SK-N-SH (cell line): ENCODE data around the gene TMEM38A. TPM values are rescaled to one million over a fixed set of nuclear protein-coding genes. Genes with fewer than 3 reads are reported as not detected.

Experiments used
- CTCF ChIA-PET: fragments of 300-600, 350-600 bp; formaldehyde crosslinking; extraction: SDS; loops from one replicate; lab custom pipeline; 2021; lab: Yijun Ruan, JAX
- POLR2A ChIA-PET: fragments of 350-600 bp; sonication (Branson Sonifier 250); formaldehyde crosslinking; extraction: SDS; loops from one replicate; lab custom pipeline; 2020; ENCODE audit warnings: antibody characterized with exemption, inconsistent platforms; lab: Yijun Ruan, JAX
- DNase-seq: peaks from one replicate; pipeline ENCODE4 v3.0.0; 2012
- H2AFZ ChIP-seq: fragments of 200-600 bp; sonication (generic); 2 replicates; pipeline ENCODE4 v1.8.1; 2016; ENCODE audit warnings: antibody characterized with exemption, mild to moderate bottlenecking, low read depth
- H3F3A ChIP-seq: fragments of 200-600 bp; sonication (generic); replicated peaks from 2 replicates; pipeline ENCODE3; 2016; ENCODE audit warnings: antibody characterized with exemption, mild to moderate bottlenecking; ENCODE audit not compliant: insufficient read depth
- H3K27ac ChIP-seq, 2 experiments: fragments of 200-500 bp in 1 of 2; fragments of 200-600 bp in 1 of 2; sonication (Bioruptor generic) in 1 of 2; sonication (generic), shearing (Covaris generic) in 1 of 2; 2 replicates each; pipeline versions ENCODE4 v1.5.1 to v1.6.1; 2014 to 2016; ENCODE audit warnings: low read depth in 2 of 2, inconsistent platforms in 1 of 2, low read length in 1 of 2, mild to moderate bottlenecking in 1 of 2, mixed read lengths in 1 of 2
- H3K27me3 ChIP-seq: fragments of 200-600 bp; sonication (generic), shearing (Covaris generic); 2 replicates; pipeline ENCODE4 v1.6.1; 2016; ENCODE audit warnings: mixed run types; ENCODE audit not compliant: insufficient read depth
- H3K36me3 ChIP-seq, 2 experiments: fragments of 200-500 bp in 1 of 2; fragments of 200-600 bp in 1 of 2; sonication (Bioruptor generic) in 1 of 2; sonication (generic) in 1 of 2; replicated peaks in 1 of 2; 2 replicates each; pipeline versions ENCODE3 to v1.5.1; 2014 to 2016; ENCODE audit warnings: low read length in 1 of 2, mild to moderate bottlenecking in 1 of 2; ENCODE audit not compliant: insufficient read depth in 2 of 2, control insufficient read depth in 1 of 2
- H3K4me1 ChIP-seq, 2 experiments: fragments of 200-500 bp in 1 of 2; fragments of 200-600 bp in 1 of 2; sonication (Bioruptor generic) in 1 of 2; sonication (generic), shearing (Covaris generic) in 1 of 2; 2 replicates each; pipeline versions ENCODE4 v1.5.1 to v1.6.1; 2014 to 2016; ENCODE audit warnings: low read depth in 1 of 2, low read length in 1 of 2, mixed run types in 1 of 2; ENCODE audit not compliant: insufficient read depth in 2 of 2, control insufficient read depth in 1 of 2
- H3K4me2 ChIP-seq: fragments of 200-600 bp; sonication (generic), shearing (Covaris generic); 2 replicates; pipeline ENCODE4 v1.6.1; 2017; ENCODE audit warnings: mixed run types
- H3K4me3 ChIP-seq, 2 experiments: fragments of 200-500 bp in 1 of 2; fragments of 200-600 bp in 1 of 2; sonication (Bioruptor generic) in 1 of 2; sonication (generic), shearing (Covaris generic) in 1 of 2; 2 replicates each; pipeline versions ENCODE4 v1.5.1 to v1.8.1; 2014 to 2016; ENCODE audit warnings: low read depth in 2 of 2, inconsistent platforms in 1 of 2, low read length in 1 of 2, mild to moderate bottlenecking in 1 of 2, mixed read lengths in 1 of 2, moderate library complexity in 1 of 2
- H3K79me2 ChIP-seq: fragments of 200-600 bp; sonication (generic); 2 replicates; pipeline ENCODE4 v1.8.1; 2017; ENCODE audit warnings: mild to moderate bottlenecking; ENCODE audit not compliant: insufficient read depth
- H3K9ac ChIP-seq: fragments of 200-600 bp; sonication (generic); 2 replicates; pipeline ENCODE4 v1.6.1; 2017; ENCODE audit warnings: mixed run types
- H3K9me2 ChIP-seq: fragments of 200-600 bp; sonication (generic); 2 replicates; pipeline ENCODE4 v1.6.1; 2017; ENCODE audit warnings: mixed run types
- H3K9me3 ChIP-seq: fragments of 200-600 bp; sonication (generic); 2 replicates; pipeline ENCODE4 v1.6.1; 2017; ENCODE audit warnings: mixed run types, mild to moderate bottlenecking, moderate library complexity
- H4K20me1 ChIP-seq: fragments of 200-600 bp; sonication (generic); 2 replicates; pipeline ENCODE4 v1.6.1; 2017; ENCODE audit warnings: mild to moderate bottlenecking, mixed run types; ENCODE audit not compliant: insufficient read depth
- CHD2 ChIP-seq: fragments of 150-350 bp; IDR thresholded peaks from 2 replicates; pipeline ENCODE4 v1.6.1; 2018; ENCODE audit warnings: low read length; ENCODE audit not compliant: partially characterized antibody
- ELF1 ChIP-seq: IDR thresholded peaks from 2 replicates; pipeline ENCODE4 v1.4.0; 2012
- EP300 ChIP-seq, 2 experiments: IDR thresholded peaks; 2 replicates each; pipeline versions ENCODE4 v1.4.0 to v1.6.1; 2012; ENCODE audit warnings: borderline replicate concordance in 1 of 2, low read depth in 1 of 2, low read length in 1 of 2
- FOSL2 ChIP-seq: IDR thresholded peaks from 2 replicates; pipeline ENCODE4 v1.4.0; 2012; ENCODE audit warnings: low read depth, mild to moderate bottlenecking, moderate library complexity, borderline replicate concordance
- FOXJ3 ChIP-seq: sonication (generic); formaldehyde crosslinking; IDR thresholded peaks from 2 replicates; pipeline ENCODE4 v1.5.1; 2020; ENCODE audit warnings: mild to moderate bottlenecking, missing genetic modification reagents
- FOXM1 ChIP-seq: IDR thresholded peaks from 2 replicates; pipeline ENCODE4 v1.4.0; 2012; ENCODE audit warnings: low read depth, mild to moderate bottlenecking
- GATA2 ChIP-seq: sonication (generic); formaldehyde crosslinking; IDR thresholded peaks from 2 replicates; pipeline ENCODE4 v1.5.0; 2020; ENCODE audit warnings: mild to moderate bottlenecking, missing genetic modification reagents
- JUND ChIP-seq: IDR thresholded peaks from 2 replicates; pipeline ENCODE4 v1.4.0; 2012
- MEF2A ChIP-seq: IDR thresholded peaks from 2 replicates; pipeline ENCODE4 v1.4.0; 2012; ENCODE audit warnings: low read depth, borderline replicate concordance
- MXI1 ChIP-seq: IDR thresholded peaks from 2 replicates; pipeline ENCODE4 v1.6.1; 2012; ENCODE audit warnings: mild to moderate bottlenecking, low read depth, low read length, improper control_type of control experiment
- RCOR1 ChIP-seq: fragments of 150-350 bp; IDR thresholded peaks from 2 replicates; pipeline ENCODE4 v1.6.1; 2017; ENCODE audit warnings: antibody characterized with exemption, low read length
- RFX5 ChIP-seq: IDR thresholded peaks from 2 replicates; pipeline ENCODE4 v1.6.1; 2012; ENCODE audit warnings: mild to moderate bottlenecking, improper control_type of control experiment, low read length
- SMC3 ChIP-seq: IDR thresholded peaks from 2 replicates; pipeline ENCODE4 v1.6.1; 2012; ENCODE audit warnings: low read depth, low read length, improper control_type of control experiment
- TAF1 ChIP-seq: IDR thresholded peaks from 2 replicates; pipeline ENCODE4 v1.6.1; 2012; ENCODE audit warnings: low read depth, mild to moderate bottlenecking, low read length, moderate library complexity, borderline replicate concordance
- TCF12 ChIP-seq: IDR thresholded peaks from 2 replicates; pipeline ENCODE4 v1.4.0; 2012
- TEAD4 ChIP-seq: IDR thresholded peaks from 2 replicates; pipeline ENCODE4 v1.4.0; 2012; ENCODE audit warnings: mild to moderate bottlenecking, borderline replicate concordance; ENCODE audit not compliant: insufficient read depth
- WGBS: methylation state at CpG from one replicate; pipeline ENCODE4 v1.1.6; 2017; ENCODE audit warnings: low lambda C conversion rate; 5-methylcytosine and 5-hydroxymethylcytosine counted together
- polyA plus RNA-seq, 3 experiments: library from polyadenylated mRNA; depleted of rRNA; stranded (reverse); fragments of >200 nt; gene quantifications; 2 replicates each; pipeline ENCODE4 v1.2.3, GENCODE V29; 2012
- TF ChIP-seq, protein P1 (sequence below): fragments of 150-350 bp; IDR thresholded peaks from 2 replicates; pipeline ENCODE4 v1.6.1; 2016; ENCODE audit warnings: mild to moderate bottlenecking, low read depth, low read length
- TF ChIP-seq, protein P2 (sequence below): fragments of 150-350 bp; IDR thresholded peaks from 2 replicates; pipeline ENCODE4 v1.6.1; 2017; ENCODE audit warnings: antibody characterized with exemption, low read length, low read depth, borderline replicate concordance
- TF ChIP-seq, protein P3 (sequence below): IDR thresholded peaks from 2 replicates; pipeline ENCODE4 v1.4.0; 2012; ENCODE audit warnings: low read depth, borderline replicate concordance
- TF ChIP-seq, protein P4 (sequence below): IDR thresholded peaks from 2 replicates; pipeline ENCODE4; 2012
- TF ChIP-seq, protein P5 (sequence below): IDR thresholded peaks from 2 replicates; pipeline ENCODE4 v1.4.0; 2012; ENCODE audit warnings: low read depth
- TF ChIP-seq, protein P6 (sequence below): fragments of 200-600 bp; sonication (generic); IDR thresholded peaks from 2 replicates; pipeline ENCODE4 v1.6.1; 2017; ENCODE audit warnings: antibody characterized with exemption, mild to moderate bottlenecking, moderate library complexity

Gene TMEM38A
- polyA plus RNA-seq, 1 of the 3 experiments (the other 2 are of a cell fraction) = 3.3 TPM

DNA sequence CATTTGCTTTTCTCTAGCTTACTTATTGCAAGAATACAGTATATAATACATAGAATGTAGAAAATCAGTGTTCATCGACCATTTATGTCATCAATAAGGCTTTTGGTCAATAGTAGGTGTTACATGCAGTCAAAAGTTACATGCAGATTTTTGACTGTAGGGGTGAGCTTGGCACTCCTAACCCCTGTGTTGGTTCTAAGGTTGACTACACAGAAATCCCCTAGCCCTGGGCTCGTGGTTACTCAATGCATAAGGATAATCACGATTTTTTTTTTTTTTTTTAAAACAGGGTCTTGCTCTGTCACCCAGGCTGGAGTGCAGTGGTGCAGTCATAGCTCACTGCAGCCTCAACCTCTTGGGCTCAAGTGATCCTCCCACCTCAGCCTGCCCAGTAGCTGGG is 54.7 kb downstream of the TMEM38A start:
- H3K4me1 ChIP-seq = peaks cover 0 to 4% of the 10 kb centered on the region in 2 experiments; a peak in 1 of 4 replicates
- 19% methylated on average over 3 of the region's 3 CpGs for WGBS
- H3K79me2 ChIP-seq = no peaks in the 10 kb centered on the region
- DNase-seq = no peak
- ChIA-PET POLR2A (no interaction called here), CTCF (interaction anchor here (0.9 to 2.1 kb wide), 5 partner anchors 8 to 337 kb away, joined by 3 to 13 read pairs (median 4); no protein-coding TSS in a partner anchor)
- H3K4me3 ChIP-seq = no peak overlapping the region
- no peaks in the 10 kb centered on the region for H3K36me3 ChIP-seq
- no peak overlapping the region for H3K27ac ChIP-seq
- H3K27me3 ChIP-seq = no peaks in the 10 kb centered on the region
- H3F3A ChIP-seq = peaks cover 6% of the 10 kb centered on the region
- H3K9me2 ChIP-seq = no peaks in the 10 kb centered on the region
- no peak overlapping the region for H3K4me2 ChIP-seq
- no peaks in the 10 kb centered on the region for H4K20me1 ChIP-seq
- H3K9me3 ChIP-seq = no peaks in the 10 kb centered on the region
- H2AFZ ChIP-seq = no peak overlapping the region
- no peak overlapping the region for H3K9ac ChIP-seq
- TF ChIP-seq, protein P1, sequence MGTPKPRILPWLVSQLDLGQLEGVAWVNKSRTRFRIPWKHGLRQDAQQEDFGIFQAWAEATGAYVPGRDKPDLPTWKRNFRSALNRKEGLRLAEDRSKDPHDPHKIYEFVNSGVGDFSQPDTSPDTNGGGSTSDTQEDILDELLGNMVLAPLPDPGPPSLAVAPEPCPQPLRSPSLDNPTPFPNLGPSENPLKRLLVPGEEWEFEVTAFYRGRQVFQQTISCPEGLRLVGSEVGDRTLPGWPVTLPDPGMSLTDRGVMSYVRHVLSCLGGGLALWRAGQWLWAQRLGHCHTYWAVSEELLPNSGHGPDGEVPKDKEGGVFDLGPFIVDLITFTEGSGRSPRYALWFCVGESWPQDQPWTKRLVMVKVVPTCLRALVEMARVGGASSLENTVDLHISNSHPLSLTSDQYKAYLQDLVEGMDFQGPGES = no peak
- TF ChIP-seq FOXM1 = no peak
- no peak for TF ChIP-seq TCF12
- no peak for TF ChIP-seq EP300 (IDR thresholded peaks at IDR 0.05; ENCODE audit: borderline replicate concordance in 1 of 2, low read depth in 1 of 2, low read length in 1 of 2)
- no peak for TF ChIP-seq FOSL2
- TF ChIP-seq ELF1 = no peak
- TF ChIP-seq MEF2A = no peak
- TF ChIP-seq CHD2 = no peak
- no peak for TF ChIP-seq TAF1
- TF ChIP-seq, protein P2, sequence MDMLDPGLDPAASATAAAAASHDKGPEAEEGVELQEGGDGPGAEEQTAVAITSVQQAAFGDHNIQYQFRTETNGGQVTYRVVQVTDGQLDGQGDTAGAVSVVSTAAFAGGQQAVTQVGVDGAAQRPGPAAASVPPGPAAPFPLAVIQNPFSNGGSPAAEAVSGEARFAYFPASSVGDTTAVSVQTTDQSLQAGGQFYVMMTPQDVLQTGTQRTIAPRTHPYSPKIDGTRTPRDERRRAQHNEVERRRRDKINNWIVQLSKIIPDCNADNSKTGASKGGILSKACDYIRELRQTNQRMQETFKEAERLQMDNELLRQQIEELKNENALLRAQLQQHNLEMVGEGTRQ = no peak
- TF ChIP-seq, protein P3, sequence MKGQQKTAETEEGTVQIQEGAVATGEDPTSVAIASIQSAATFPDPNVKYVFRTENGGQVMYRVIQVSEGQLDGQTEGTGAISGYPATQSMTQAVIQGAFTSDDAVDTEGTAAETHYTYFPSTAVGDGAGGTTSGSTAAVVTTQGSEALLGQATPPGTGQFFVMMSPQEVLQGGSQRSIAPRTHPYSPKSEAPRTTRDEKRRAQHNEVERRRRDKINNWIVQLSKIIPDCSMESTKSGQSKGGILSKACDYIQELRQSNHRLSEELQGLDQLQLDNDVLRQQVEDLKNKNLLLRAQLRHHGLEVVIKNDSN = no peak
- TF ChIP-seq RCOR1 = no peak
- no peak for TF ChIP-seq FOXJ3
- TF ChIP-seq JUND = no peak
- no peak for TF ChIP-seq GATA2 (CRISPR knock-in tag)

DNA sequence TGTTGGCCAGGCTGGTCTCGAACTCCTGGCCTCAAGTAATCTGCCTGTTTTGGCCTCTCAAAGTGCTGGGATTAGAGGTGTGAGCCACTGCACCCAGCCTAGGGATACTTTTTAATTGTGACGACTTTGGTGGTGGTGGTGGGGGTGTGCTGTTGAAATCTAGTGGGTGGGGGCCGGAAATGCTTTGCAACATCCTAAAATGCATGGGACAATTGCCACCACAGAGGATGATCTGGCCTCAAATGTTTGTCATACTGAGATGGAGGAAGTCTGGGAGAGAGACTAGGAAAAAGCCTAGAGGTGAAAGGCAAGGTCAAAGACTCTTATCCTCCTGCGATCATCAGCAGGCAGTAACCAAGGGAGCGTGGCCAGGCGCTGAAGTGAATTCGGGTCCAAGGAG is 60.1 kb downstream of the TMEM38A start:
- DNase-seq = no peak
- H3K36me3 ChIP-seq = no peaks in the 10 kb centered on the region
- H2AFZ ChIP-seq = no peak overlapping the region
- CTCF ChIA-PET = interaction anchor here (1.1 kb wide), 1 partner anchor 21 kb away, joined by 3 read pairs; no protein-coding TSS in a partner anchor
- TF ChIP-seq SMC3 (no peak), CHD2 (no peak), MEF2A (no peak), TEAD4 (no peak), GATA2 (CRISPR knock-in tag) (no peak), RFX5 (no peak), FOXJ3 (no peak), MXI1 (no peak)
- TF ChIP-seq, protein P4, sequence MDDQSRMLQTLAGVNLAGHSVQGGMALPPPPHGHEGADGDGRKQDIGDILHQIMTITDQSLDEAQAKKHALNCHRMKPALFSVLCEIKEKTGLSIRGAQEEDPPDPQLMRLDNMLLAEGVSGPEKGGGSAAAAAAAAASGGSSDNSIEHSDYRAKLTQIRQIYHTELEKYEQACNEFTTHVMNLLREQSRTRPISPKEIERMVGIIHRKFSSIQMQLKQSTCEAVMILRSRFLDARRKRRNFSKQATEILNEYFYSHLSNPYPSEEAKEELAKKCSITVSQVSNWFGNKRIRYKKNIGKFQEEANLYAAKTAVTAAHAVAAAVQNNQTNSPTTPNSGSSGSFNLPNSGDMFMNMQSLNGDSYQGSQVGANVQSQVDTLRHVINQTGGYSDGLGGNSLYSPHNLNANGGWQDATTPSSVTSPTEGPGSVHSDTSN = no peak
- TF ChIP-seq, protein P5, sequence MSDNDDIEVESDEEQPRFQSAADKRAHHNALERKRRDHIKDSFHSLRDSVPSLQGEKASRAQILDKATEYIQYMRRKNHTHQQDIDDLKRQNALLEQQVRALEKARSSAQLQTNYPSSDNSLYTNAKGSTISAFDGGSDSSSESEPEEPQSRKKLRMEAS = no peak
- TF ChIP-seq, protein P6, sequence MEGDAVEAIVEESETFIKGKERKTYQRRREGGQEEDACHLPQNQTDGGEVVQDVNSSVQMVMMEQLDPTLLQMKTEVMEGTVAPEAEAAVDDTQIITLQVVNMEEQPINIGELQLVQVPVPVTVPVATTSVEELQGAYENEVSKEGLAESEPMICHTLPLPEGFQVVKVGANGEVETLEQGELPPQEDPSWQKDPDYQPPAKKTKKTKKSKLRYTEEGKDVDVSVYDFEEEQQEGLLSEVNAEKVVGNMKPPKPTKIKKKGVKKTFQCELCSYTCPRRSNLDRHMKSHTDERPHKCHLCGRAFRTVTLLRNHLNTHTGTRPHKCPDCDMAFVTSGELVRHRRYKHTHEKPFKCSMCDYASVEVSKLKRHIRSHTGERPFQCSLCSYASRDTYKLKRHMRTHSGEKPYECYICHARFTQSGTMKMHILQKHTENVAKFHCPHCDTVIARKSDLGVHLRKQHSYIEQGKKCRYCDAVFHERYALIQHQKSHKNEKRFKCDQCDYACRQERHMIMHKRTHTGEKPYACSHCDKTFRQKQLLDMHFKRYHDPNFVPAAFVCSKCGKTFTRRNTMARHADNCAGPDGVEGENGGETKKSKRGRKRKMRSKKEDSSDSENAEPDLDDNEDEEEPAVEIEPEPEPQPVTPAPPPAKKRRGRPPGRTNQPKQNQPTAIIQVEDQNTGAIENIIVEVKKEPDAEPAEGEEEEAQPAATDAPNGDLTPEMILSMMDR = no peak
- TF ChIP-seq, all 33 proteins: peak for 0
- H3K4me2 ChIP-seq = no peak overlapping the region
- no peaks in the 10 kb centered on the region for H3K9me2 ChIP-seq
- H3K9me3 ChIP-seq = no peaks in the 10 kb centered on the region
- no peak overlapping the region for H3K4me3 ChIP-seq
- peaks cover 6% of the 10 kb centered on the region for H3F3A ChIP-seq
- no peak overlapping the region for H3K27ac ChIP-seq
- 67% methylated on average over 7 of the region's 7 CpGs for WGBS
- H4K20me1 ChIP-seq = no peaks in the 10 kb centered on the region
- H3K4me1 ChIP-seq = peaks cover 0 to 4% of the 10 kb centered on the region in 2 experiments; a peak in 1 of 4 replicates
- POLR2A ChIA-PET = no interaction called here
- H3K9ac ChIP-seq = no peak overlapping the region
- H3K79me2 ChIP-seq = no peaks in the 10 kb centered on the region
- no peaks in the 10 kb centered on the region for H3K27me3 ChIP-seq
